NCI-H1436 treated with DMSO at 0.1 percent for 48 hours (cell line): ENCODE results near the gene ALS2CL.

ENCODE experiments used
- DNase-seq: peaks from one replicate; lab custom pipeline; 2025; lab: John Stamatoyannopoulos, UW

Gene ALS2CL

DNA sequence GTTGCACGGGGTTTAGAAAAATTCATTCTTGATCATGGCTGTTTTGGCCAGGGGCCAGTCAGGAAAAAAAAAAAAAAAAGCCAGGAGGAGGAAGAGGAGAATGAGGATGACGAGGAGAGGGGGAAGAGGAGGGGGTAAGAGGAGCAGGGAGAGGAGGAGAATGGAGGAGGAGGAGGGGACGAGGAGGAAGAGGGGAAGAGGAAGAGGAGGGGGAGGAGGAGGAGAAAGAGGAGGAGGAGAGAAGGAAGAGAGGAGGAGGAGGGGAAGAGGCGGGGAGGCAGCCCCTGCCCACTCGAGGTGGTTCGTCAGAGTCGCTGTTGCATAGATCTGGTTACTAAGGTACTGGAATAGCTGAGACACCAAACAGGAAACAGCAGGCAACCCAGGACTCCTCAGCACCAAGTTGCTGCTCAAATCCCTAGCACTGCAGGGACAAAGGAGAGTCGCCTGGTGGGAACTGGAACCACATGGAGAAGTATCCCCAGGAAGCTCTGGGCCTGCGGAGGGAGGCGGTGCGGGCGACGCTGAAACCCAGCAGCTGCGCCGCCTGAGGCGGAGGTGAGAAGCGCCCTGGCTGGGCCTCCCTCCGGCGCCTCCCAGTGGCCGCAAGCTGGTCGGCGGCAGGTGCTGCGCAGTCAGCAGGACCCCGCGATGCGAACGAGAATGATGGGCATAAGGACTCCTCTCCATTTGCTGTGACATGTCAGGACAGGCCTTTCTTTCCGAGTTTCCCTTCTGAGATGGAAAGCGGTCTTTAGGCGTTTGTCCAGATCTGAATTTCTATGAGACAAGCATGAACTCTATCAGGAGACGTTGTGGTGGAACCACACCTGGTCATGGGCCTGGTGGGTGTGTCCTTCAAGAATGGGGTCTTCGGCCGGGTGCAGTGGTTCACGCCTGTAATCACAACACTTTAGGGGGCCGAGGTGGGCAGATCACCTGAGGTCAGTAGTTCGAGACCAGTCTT, 63.6 kb downstream of the ALS2CL start:
- no peak for DNase-seq

DNA sequence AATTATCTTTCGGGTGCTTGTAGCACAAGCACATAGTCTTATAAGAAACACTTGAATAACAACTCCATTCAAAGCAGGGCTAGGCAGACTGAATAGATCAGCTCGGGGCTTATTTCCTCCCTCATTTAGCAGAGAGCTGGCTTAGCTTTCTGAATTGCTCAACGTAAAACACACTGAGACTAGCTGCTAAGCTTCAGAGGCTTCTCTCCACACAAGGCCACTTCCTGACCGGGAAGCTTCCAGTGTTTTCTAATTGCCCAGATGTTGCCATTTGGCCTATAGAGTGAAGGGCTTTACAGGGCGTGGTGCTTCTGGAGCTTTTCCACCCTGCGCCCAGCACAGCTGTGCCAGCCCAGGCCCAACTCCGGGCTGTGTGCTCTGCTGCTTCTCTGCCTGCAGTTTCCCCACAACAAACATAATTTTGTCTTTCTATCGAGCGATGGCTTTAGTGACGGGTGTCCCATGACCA, 64.5 kb downstream of the ALS2CL start:
- DNase-seq, result no peak

DNA sequence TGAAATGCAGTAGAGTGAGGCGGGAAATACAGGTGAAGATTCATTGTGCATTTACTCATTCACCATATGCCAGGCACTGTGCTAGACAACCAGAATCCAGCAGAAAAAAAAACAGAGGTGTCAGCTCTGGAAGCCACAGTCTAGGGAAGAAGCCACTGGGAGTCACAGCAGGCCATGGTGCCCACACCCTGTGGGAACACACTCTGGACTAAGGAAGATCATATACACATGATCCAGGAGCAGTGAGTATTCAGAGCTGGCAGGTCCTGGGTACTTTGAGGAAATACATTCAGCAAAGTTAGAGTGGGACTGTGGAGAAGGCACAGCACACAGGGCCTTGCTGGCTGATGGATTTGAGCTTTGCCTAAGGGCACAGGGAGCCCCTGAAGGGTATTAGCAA, 66.4 kb downstream of the ALS2CL start:
- no peak for DNase-seq

DNA sequence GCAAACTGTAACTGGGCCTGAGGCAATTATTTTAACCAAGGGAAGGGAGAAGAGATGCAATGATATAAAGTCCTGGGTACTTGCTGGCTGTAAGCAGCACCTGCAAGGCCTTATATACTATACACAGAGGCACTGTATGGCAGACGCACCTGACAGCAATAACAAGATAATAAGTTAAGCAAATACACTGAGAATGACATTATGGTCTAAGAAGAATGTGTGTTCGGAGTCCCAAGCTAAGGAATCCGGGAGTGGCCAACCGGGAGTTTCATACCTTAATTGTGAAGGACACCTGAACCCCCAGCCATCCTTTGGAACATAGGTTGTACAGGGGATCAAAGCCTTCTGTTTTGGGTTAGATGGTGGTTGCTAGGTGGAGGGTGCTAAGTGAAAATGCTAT, 67.4 kb downstream of the ALS2CL start:
- no peak for DNase-seq

DNA sequence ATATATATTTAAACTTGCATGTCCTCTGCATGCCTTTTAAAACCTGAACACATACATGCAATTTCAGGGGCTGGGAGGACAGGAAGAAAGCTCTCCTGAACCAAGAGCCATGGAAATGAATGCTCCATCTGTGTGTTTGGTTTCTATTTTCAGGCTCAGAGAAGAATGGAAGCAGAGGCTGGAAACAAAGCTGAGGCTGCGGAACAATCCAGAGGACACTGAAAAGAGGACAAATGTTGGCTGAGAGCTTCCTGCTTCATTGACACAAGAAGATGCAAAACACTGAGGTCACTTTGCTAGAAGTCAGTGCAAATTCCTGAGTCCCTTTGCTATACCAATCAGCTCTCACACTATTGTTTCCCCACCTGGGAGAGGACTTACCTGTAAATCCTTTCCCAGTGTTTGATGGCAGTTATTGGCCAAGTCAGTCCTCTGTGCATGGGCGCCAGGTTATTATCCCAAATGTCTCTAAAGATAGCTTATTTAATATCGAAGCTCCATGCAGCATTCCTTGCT, 68.4 kb downstream of the ALS2CL start:
- DNase-seq, result no peak

DNA sequence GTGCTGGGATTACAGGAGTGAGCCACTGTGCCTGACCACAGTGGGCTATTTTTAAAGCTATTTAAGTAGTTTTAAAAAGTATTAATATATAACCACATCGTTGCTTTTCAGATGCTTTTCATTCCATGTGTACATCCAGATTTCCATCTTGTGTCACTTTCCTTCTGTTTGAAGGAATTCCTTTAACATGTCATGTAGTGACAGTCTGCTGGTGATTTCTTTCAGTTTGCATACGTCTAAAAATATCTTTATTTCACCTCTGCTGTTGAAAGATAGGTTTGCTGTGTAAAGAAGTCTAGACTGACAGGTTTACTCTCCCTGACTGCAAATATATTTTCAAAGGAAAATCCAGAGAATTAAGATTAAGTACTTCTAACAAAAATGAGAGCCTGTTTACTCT, 68.9 kb downstream of the ALS2CL start:
- DNase-seq, result no peak

DNA sequence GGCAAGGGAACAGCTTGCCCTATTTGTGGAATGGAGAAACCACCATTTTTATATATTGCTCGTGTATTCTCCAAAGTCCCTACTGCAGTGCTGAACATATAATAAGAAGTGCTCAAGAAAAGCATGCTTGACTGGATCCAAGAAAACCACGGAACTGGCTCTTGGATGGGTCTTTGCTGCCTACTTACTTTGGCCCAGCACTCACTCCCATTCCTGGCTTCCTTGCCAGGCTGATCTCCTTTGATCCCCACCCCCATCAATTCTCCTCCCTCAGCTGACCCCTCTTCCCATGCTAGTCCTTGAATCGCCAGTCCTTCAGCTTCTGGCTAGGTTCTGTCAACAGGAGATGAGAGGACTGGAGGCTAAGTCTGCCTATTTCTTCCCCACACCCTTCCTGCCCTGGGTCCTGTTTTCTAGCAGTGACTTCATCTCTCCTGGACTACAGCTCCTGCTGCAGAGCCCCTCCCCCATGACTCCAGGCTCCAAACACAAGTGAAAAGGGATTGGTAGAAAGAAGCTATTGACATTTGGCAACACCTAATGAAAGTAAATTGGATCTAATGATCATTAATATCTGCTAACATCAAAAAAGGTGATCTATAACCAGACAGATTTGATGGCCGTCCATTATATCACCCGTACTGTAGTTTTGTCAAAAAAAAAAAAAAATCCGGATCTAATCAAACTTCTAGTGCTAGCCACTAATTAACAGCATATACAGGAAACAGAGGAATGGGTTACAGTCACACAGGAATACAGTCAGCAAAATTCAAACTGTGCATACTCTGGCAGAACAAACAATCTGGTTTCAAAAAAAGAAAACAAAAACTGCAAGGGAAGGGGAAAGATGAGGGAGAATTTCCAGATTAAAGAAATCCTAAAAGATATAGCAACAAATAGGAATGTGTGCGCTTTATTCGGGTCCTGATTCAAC, 73.4 kb downstream of the ALS2CL start:
- no peak for DNase-seq
